HEK293 (cell line): Measurements from ENCODE around the gene NRP2.

Experiments used
- CTCF ChIA-PET: fragments of 350-600 bp; formaldehyde crosslinking; extraction: SDS; loops from one replicate; lab custom pipeline; 2021; ENCODE audit warnings: antibody characterized with exemption; lab: Yijun Ruan, JAX
- POLR2A ChIA-PET: fragments of 300-600 bp; formaldehyde crosslinking; extraction: SDS; loops from one replicate; lab custom pipeline; 2020; ENCODE audit warnings: antibody characterized with exemption, inconsistent platforms; lab: Yijun Ruan, JAX
- H3K27ac ChIP-seq: fragments of 200-500 bp; sonication (Bioruptor generic); 2 replicates; pipeline ENCODE4 v1.5.1; 2014; ENCODE audit warnings: low read depth, low read length, control low read depth, inconsistent platforms; ENCODE audit errors: extremely low read depth
- H3K36me3 ChIP-seq, 2 experiments: fragments of 200-500 bp in 1 of 2; sonication (Bioruptor generic) in 1 of 2; 1 replicate in 1 of 2; 2 replicates in 1 of 2; pipeline ENCODE4 v1.5.1; 2014 to 2017; ENCODE audit warnings: inconsistent platforms in 2 of 2, low read length in 2 of 2; ENCODE audit not compliant: control insufficient read depth in 2 of 2, insufficient read depth in 1 of 2
- H3K4me1 ChIP-seq: fragments of 200-500 bp; sonication (Bioruptor generic); 2 replicates; pipeline ENCODE4 v1.5.1; 2014; ENCODE audit warnings: mild to moderate bottlenecking, low read length, inconsistent platforms; ENCODE audit not compliant: control insufficient read depth, insufficient read depth
- H3K4me3 ChIP-seq: 2 replicates; pipeline ENCODE4 v1.5.1; 2011; ENCODE audit warnings: low read depth, mild to moderate bottlenecking, control low read depth, low read length, moderate library complexity
- H3K9me3 ChIP-seq: fragments of 200-500 bp; sonication (Bioruptor generic); 2 replicates; pipeline ENCODE4 v1.5.1; 2014; ENCODE audit warnings: low read depth, low read length, inconsistent platforms; ENCODE audit not compliant: control insufficient read depth, insufficient read depth
- BCL6B ChIP-seq: fragments of 450-650 bp; formaldehyde crosslinking; IDR thresholded peaks from 2 replicates; pipeline ENCODE4 v1.5.1; 2017; ENCODE audit warnings: missing biosample characterization, missing genetic modification characterization
- GFI1B ChIP-seq: fragments of 450-650 bp; formaldehyde crosslinking; IDR thresholded peaks from 2 replicates; pipeline ENCODE4 v1.5.1; 2016; ENCODE audit warnings: missing biosample characterization, missing genetic modification characterization
- GLI4 ChIP-seq: fragments of 450-650 bp; formaldehyde crosslinking; IDR thresholded peaks from 2 replicates; pipeline ENCODE4 v1.5.1; 2016; ENCODE audit warnings: missing biosample characterization, missing genetic modification characterization
- HOXD13 ChIP-seq: sonication (generic); formaldehyde crosslinking; IDR thresholded peaks from 2 replicates; pipeline ENCODE4 v1.8.0; 2022; ENCODE audit warnings: missing genetic modification reagents, borderline replicate concordance
- KLF10 ChIP-seq: fragments of 450-650 bp; IDR thresholded peaks from 2 replicates; pipeline ENCODE4 v1.5.1; 2018; ENCODE audit warnings: missing biosample characterization, mild to moderate bottlenecking, missing genetic modification characterization
- PBX3 ChIP-seq: sonication (generic); formaldehyde crosslinking; IDR thresholded peaks from 2 replicates; pipeline ENCODE4 v1.8.1; 2022; ENCODE audit warnings: mild to moderate bottlenecking, moderate library complexity, missing genetic modification reagents
- YY2 ChIP-seq: fragments of 450-650 bp; formaldehyde crosslinking; IDR thresholded peaks from 2 replicates; pipeline ENCODE4 v1.5.1; 2016; ENCODE audit warnings: missing biosample characterization, missing genetic modification characterization
- ZBTB8A ChIP-seq: fragments of 450-650 bp; formaldehyde crosslinking; IDR thresholded peaks from 2 replicates; pipeline ENCODE4 v1.5.1; 2016; ENCODE audit warnings: missing biosample characterization, missing genetic modification characterization
- ZFHX2 ChIP-seq: fragments of 450-650 bp; formaldehyde crosslinking; conservative IDR thresholded peaks from 2 replicates; pipeline ENCODE4 v1.5.1; 2016; ENCODE audit warnings: missing biosample characterization, missing genetic modification characterization
- ZFP3 ChIP-seq: fragments of 450-650 bp; formaldehyde crosslinking; IDR thresholded peaks from 2 replicates; pipeline ENCODE4 v1.5.1; 2016; ENCODE audit warnings: low read depth, missing biosample characterization, missing genetic modification characterization
- ZNF157 ChIP-seq: fragments of 450-650 bp; formaldehyde crosslinking; IDR thresholded peaks from 2 replicates; pipeline ENCODE4 v1.5.1; 2016; ENCODE audit warnings: missing biosample characterization, missing genetic modification characterization
- ZNF175 ChIP-seq: fragments of 450-650 bp; formaldehyde crosslinking; IDR thresholded peaks from 2 replicates; pipeline ENCODE4 v1.5.1; 2016; ENCODE audit warnings: missing biosample characterization, missing genetic modification characterization
- ZNF266 ChIP-seq: fragments of 450-650 bp; formaldehyde crosslinking; IDR thresholded peaks from 2 replicates; pipeline ENCODE4 v1.5.1; 2016; ENCODE audit warnings: missing biosample characterization, missing genetic modification characterization, low read depth
- ZNF354C ChIP-seq: fragments of 450-650 bp; formaldehyde crosslinking; IDR thresholded peaks from 2 replicates; pipeline ENCODE4 v1.5.1; 2016; ENCODE audit warnings: missing biosample characterization, missing genetic modification characterization, low read depth, borderline replicate concordance
- ZNF398 ChIP-seq: fragments of 450-650 bp; formaldehyde crosslinking; IDR thresholded peaks from 2 replicates; pipeline ENCODE4 v1.5.1; 2017; ENCODE audit warnings: missing biosample characterization, missing genetic modification characterization
- ZNF48 ChIP-seq: fragments of 450-650 bp; formaldehyde crosslinking; IDR thresholded peaks from 2 replicates; pipeline ENCODE4 v1.5.1; 2016; ENCODE audit warnings: missing biosample characterization, missing genetic modification characterization
- ZNF488 ChIP-seq: fragments of 450-650 bp; formaldehyde crosslinking; IDR thresholded peaks from 2 replicates; pipeline ENCODE4 v1.5.1; 2016; ENCODE audit warnings: missing biosample characterization, missing genetic modification characterization
- ZNF514 ChIP-seq: fragments of 450-650 bp; formaldehyde crosslinking; IDR thresholded peaks from 2 replicates; pipeline ENCODE4 v1.5.1; 2016; ENCODE audit warnings: missing biosample characterization, missing genetic modification characterization
- ZNF544 ChIP-seq: fragments of 450-650 bp; formaldehyde crosslinking; IDR thresholded peaks from 2 replicates; pipeline ENCODE4 v1.5.0; 2017; ENCODE audit warnings: missing biosample characterization, missing genetic modification characterization
- ZNF558 ChIP-seq: fragments of 450-650 bp; formaldehyde crosslinking; IDR thresholded peaks from 2 replicates; pipeline ENCODE4 v1.5.1; 2016; ENCODE audit warnings: missing biosample characterization, missing genetic modification characterization

Gene NRP2

GRCh38 chr2:205747829-205748386 is 65.6 kb downstream of the NRP2 start:
- POLR2A ChIA-PET = no interaction called here
- no peak overlapping the region for H3K4me3 ChIP-seq
- no peaks in the 10 kb centered on the region for H3K4me1 ChIP-seq
- CTCF ChIA-PET = interaction anchor here (0.5 to 0.6 kb wide), 3 partner anchors 96 to 351 kb away, joined by 3 read pairs; no protein-coding TSS in a partner anchor
- TF ChIP-seq GLI4 (tag by site-specific recombination) = no peak
- no peak for TF ChIP-seq KLF10
- no peak overlapping the region for H3K27ac ChIP-seq
- H3K9me3 ChIP-seq = no peaks in the 10 kb centered on the region
- H3K36me3 ChIP-seq = peaks cover 0 to 43% of the 10 kb centered on the region in 2 experiments; a peak in 1 of 3 replicates

GRCh38 chr2:205748639-205749038 is 66.3 kb downstream of the NRP2 start:
- H3K4me1 ChIP-seq = no peaks in the 10 kb centered on the region
- H3K36me3 ChIP-seq = peaks cover 0 to 40% of the 10 kb centered on the region in 2 experiments; a peak in 1 of 3 replicates
- no peak overlapping the region for H3K27ac ChIP-seq
- ChIA-PET POLR2A (interaction anchor here (0.6 kb wide), 1 partner anchor 29 kb away, joined by 6 read pairs; no protein-coding TSS in a partner anchor), CTCF (interaction anchor here (0.5 to 0.6 kb wide), 3 partner anchors 97 to 352 kb away, joined by 3 read pairs; no protein-coding TSS in a partner anchor)
- no peaks in the 10 kb centered on the region for H3K9me3 ChIP-seq
- no peak overlapping the region for H3K4me3 ChIP-seq
- no peak for TF ChIP-seq PBX3 (CRISPR knock-in tag)
- TF ChIP-seq ZNF266 (tag by site-specific recombination) = no peak
- TF ChIP-seq ZNF48 (tag by site-specific recombination) = no peak
- TF ChIP-seq GFI1B = no peak
- TF ChIP-seq ZNF157 = no peak
- TF ChIP-seq ZNF175 = no peak
- no peak for TF ChIP-seq ZBTB8A
- TF ChIP-seq ZFHX2 (tag by site-specific recombination) = no peak

GRCh38 chr2:205749078-205749477 is 66.8 kb downstream of the NRP2 start:
- Histone ChIP-seq H3K27ac (no peak overlapping the region), H3K4me3 (no peak overlapping the region), H3K36me3 (peaks cover 0 to 40% of the 10 kb centered on the region in 2 experiments; a peak in 1 of 3 replicates), H3K9me3 (no peaks in the 10 kb centered on the region), H3K4me1 (no peaks in the 10 kb centered on the region)
- TF ChIP-seq ZFP3 (tag by site-specific recombination) = no peak
- TF ChIP-seq ZNF544 (tag by site-specific recombination) = no peak
- no peak for TF ChIP-seq ZNF488 (tag by site-specific recombination)
- TF ChIP-seq HOXD13 (CRISPR knock-in tag) = no peak
- TF ChIP-seq ZNF398 (tag by site-specific recombination) = no peak
- TF ChIP-seq ZNF354C = no peak
- no peak for TF ChIP-seq ZNF558
- no peak for TF ChIP-seq ZNF514 (tag by site-specific recombination)
- TF ChIP-seq BCL6B (tag by site-specific recombination) = no peak
- no peak for TF ChIP-seq YY2 (tag by site-specific recombination)
- CTCF ChIA-PET = no interaction called here
- POLR2A ChIA-PET = interaction anchor here (0.6 kb wide), 1 partner anchor 30 kb away, joined by 6 read pairs; no protein-coding TSS in a partner anchor
